GM19395 (cell line): Measurements from ENCODE around the gene SCP2.
"Not testable (repeated sequence)": the region's sequence is repeated elsewhere in the genome, so short reads cannot be mapped to it uniquely, and the experiment has no call there.

Source experiments
- ATAC-seq: cut with Tn5 transposase; IDR thresholded peaks from one replicate; pipeline ENCODE4 v1.9.1; 2021; ENCODE audit warnings: mild to moderate bottlenecking, moderate library complexity; ENCODE audit not compliant: unreplicated experiment

SCP2 gene

GRCh38 chr1:52967666-52968065, 40.6 kb downstream of the SCP2 start:
- no peak for ATAC-seq

- not testable (repeated sequence) for ATAC-seq
Observed at GRCh38 chr1:52969234-52969633, 42.2 kb downstream of the SCP2 start.

GRCh38 chr1:52970149-52970548, 43.1 kb downstream of the SCP2 start:
- no peak for ATAC-seq

DNA sequence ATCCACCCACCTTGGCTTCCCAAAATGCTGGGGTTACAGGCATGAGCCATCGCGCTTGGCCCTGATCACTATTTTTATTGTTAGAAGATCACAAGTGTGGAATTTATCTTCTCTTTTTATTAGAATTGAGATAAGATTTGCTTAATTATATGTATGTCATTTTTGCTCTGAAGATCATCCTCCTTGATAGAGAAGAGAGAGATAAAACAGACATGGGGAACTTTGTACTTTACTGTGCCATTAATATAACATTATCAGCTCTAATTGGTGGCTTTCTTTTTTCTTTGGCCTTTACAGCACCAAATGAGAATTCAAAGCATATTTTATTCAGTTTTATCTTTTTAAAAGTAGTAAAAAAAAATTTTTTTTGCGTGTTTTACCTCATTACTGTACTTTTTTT, 46.8 kb downstream of the SCP2 start:
- no peak for ATAC-seq

DNA sequence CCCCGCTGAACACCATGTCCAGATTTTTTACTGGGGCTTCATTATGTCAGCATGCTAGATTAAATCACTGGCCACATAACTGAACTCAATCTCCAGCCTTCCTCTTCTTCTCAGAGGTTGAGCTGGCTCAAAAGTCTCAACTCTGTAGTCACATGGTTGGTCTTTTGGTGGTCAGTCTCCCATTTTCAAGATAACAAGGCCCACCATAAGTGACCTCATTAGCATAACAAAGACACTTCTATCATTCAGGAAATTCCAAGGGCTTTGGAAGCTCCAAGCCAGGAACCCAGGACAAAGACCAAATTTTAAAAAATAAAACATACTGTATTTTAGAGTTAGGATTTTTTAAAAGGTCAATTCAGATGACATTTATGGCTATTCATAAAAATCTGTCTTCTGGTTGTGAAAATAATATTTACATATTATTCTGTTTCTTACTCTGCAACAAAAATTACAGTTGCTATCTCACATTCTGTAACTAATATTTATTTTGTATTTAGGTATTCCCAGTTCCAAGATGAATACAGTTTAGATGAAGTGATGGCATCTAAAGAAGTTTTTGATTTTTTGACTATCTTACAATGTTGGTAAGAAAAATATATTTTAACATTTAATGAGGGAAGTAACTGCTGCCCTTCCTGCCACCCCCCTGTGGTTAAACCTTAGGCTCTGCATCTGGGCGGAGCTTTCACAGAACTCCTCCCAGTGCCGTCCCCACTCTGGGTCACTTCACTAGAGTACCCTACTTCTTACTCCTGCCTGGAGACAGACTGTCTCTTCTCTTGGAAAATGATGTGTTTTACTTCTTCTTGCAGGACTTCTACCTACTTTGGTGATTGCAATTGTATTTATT, 49.3 kb downstream of the SCP2 start:
- no peak for ATAC-seq

- no peak for ATAC-seq
Observed at GRCh38 chr1:52978045-52978444, 51.0 kb downstream of the SCP2 start.

DNA sequence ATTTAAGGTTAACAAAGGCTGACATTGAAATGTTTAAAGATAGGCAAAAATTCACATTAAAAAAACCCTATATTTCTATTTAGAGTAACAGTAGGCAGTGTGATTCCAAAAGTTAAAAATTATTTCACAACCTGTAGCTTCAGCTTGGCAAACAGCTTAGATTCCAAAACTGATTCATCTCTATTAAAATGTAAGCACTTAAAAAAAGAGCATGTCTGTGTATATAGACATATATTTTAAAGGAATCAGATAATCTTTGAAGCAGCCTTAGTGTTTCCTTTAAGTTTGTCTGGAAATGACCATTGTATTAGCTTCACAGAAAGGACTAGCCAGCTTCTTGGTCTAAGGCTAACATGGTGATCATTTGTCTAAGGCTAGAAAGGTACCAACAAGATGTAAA, 65.7 kb downstream of the SCP2 start:
- ATAC-seq = not testable (repeated sequence)

- no peak for ATAC-seq
Observed at GRCh38 chr1:52994656-52995055, 67.6 kb downstream of the SCP2 start.

- ATAC-seq = no peak
Observed at GRCh38 chr1:52996653-52997052, 69.6 kb downstream of the SCP2 start.

DNA sequence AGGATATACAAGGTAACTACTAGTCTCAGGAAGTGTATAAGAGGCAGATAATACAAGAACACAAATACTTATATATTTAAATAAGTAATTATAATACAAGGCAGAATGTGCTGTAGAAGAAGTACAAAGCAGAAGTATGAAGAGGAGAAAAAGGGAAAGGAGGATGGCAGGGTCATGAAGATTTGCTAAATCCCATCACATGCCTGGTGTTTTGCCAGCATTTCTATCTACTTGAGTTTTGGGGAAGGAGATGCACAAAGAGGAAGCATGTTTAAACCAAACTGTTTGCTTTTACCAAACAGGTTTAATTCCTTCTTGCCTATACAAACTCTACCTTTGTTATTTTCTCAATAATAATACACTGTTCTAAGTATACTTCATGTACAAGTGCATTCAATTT, 74.1 kb downstream of the SCP2 start:
- ATAC-seq = no peak

DNA sequence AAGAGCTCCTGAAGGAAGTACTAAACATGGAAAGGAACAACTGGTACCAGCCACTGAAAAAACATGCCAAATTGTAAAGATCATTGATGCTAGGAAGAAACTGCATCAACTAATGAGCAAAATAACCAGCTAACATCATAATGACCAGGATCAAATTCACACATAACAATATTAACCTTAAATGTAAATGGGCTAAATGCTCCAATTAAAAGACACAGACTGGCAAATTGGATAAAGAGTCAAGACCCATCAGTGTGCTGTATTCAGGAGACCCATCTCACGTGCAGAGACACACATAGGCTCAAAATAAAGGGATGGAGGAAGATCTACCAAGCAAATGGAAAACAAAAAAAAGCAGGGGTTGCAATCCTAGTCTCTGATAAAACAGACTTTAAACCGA, 79.5 kb downstream of the SCP2 start:
- ATAC-seq = not testable (repeated sequence)

GRCh38 chr1:53010247-53010646, 83.2 kb downstream of the SCP2 start:
- ATAC-seq = not testable (repeated sequence)

GRCh38 chr1:53011175-53011574, 84.1 kb downstream of the SCP2 start:
- no peak for ATAC-seq

GRCh38 chr1:53014791-53015507, 87.9 kb downstream of the SCP2 start:
- peak; percentile 92 for ATAC-seq

- no peak for ATAC-seq
Observed at GRCh38 chr1:53015508-53015860, 88.4 kb downstream of the SCP2 start.

- ATAC-seq = no peak
Observed at GRCh38 chr1:53016705-53017104, 89.6 kb downstream of the SCP2 start.

- ATAC-seq = no peak
Observed at GRCh38 chr1:53020588-53020987, 93.5 kb downstream of the SCP2 start.

DNA sequence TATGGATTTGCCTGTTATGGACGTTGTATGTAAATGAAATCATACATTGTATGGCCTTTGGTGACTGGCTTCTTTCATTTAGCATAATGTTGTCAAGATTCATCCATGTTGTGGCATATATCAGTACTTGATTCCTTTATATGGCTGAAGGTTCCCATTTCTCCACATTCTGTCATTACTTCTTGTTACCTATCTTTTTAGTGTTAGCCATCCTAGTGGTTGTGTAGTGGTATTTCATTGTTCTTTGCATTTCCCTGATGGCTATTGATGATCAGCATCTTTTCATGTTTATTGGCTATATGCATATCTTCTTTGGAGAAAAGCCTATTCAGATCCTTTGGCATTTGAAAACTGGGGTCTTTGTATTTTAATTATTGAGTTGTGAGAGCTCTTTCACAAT, 95.1 kb downstream of the SCP2 start:
- ATAC-seq = no peak

DNA sequence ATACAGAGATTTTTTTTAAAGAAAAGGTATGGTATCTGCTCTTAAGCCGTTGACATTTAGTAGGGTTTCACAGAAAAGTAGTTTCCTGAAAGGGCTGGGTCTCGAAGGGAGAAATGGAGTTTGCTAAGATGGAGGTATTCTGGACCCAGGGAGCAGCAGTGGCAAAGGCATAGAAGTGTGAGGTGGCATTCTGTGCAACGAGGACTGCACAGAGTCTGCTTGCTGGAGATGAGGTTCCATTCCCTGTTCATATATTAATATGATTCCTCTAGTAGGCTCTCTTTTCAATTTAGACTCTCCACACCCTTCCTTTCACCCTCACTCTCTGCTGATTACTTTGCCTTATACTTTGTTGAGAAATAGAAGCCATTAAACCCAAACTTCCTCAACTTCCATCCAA, 96.5 kb downstream of the SCP2 start:
- no peak for ATAC-seq

- ATAC-seq = no peak
Observed at GRCh38 chr1:53024117-53024516, 97.0 kb downstream of the SCP2 start.

- ATAC-seq = no peak
Observed at GRCh38 chr1:53025034-53025768, 98.1 kb downstream of the SCP2 start.

DNA sequence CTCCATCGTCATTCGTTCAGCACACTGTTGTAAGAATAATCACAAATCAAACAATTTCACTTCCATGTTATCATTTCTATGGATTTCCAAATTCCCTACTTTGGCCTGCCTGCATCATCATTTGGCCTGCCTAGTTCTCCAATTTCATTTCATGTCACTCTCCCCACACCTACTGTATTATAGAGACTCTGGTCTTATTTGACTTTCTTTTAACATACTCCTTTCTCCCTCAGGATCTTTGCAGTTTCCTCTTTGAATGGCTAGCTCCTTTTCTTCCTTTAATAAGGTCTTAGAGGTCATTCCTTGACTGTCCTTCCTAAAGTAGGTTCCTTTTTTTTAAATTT, 98.7 kb downstream of the SCP2 start:
- ATAC-seq = no peak
